Measurements from ENCODE around the gene KRT12. TPM values are rescaled to one million over a fixed set of nuclear protein-coding genes. Genes with fewer than 3 reads are reported as not detected.

KRT12 gene
- total RNA-seq, 1 donor from 2014 or later: not detected

DNA sequence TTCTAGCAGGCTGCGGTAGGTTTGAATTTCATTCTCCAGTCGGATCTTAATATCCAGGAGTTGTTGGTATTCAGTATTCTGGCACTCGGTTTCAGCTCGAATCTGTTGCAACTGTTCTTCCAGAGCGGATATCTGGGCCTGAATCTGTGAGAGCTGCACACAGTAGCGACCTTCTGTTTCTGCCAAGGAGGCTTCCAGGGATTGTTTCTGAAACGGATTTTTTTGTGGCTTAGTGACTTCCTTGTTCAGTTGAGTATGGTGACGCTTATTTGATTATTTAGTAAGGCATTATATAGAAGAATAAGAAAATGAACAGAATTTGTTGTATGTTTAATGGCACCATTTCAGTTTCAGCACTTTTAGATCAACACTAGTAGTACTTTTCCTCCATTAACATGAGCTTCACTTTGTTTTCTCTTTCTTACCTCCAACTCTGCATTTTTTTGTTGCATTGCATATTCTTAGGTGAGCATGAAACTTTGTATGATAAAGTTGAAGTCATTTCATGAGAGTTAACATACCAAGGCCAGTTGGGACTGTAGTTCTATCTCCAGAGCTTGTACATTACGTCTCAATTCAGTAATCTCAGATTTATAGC, 47.4 kb downstream of the KRT12 start:
- peaks cover 6% of the 10 kb centered on the region for H3K9me3 Mint-ChIP-seq
- DNase-seq (no peak), ATAC-seq (ENCODE audit: low read depth) (no peak)
- ChIA-PET POLR2A (interaction anchor here (0.8 to 3.5 kb wide), 6 partner anchors 40 to 869 kb away, joined by 3 to 25 read pairs (median 4); partner anchors contain the start of genes EIF1 and SMARCE1), CTCF (interaction anchor here (0.7 to 1.5 kb wide), 3 partner anchors 829 to 848 kb away, joined by 3 to 5 read pairs (median 3); no protein-coding TSS in a partner anchor)
- TF ChIP-seq CTCF (IDR thresholded peaks at IDR 0.05): no peak
- H3K27me3 Mint-ChIP-seq: peaks cover 7% of the 10 kb centered on the region
- H3K36me3 Mint-ChIP-seq (ENCODE audit: low read depth): peaks cover 33% of the 10 kb centered on the region
- H3K4me1 Mint-ChIP-seq: peaks cover 16% of the 10 kb centered on the region
- peak overlapping the region; percentile 77 for H3K4me3 Mint-ChIP-seq
- intact Hi-C loops (cut with micrococcal nuclease): loop anchor here (1.0 to 10.0 kb wide), 4 partner anchors 171 to 848 kb away; partner anchors contain the start of gene TOP2A
- peak overlapping the region; percentile 53 for H3K27ac Mint-ChIP-seq

- Mint-ChIP-seq H3K36me3 (ENCODE audit: low read depth) (peaks cover 33% of the 10 kb centered on the region), H3K4me3 (peak overlapping the region; percentile 87), H3K27ac (peak overlapping the region; percentile 83), H3K4me1 (peaks cover 10% of the 10 kb centered on the region), H3K9me3 (peaks cover 8% of the 10 kb centered on the region), H3K27me3 (peaks cover 14% of the 10 kb centered on the region)
- intact Hi-C loops (cut with micrococcal nuclease): loop anchor here (1.0 to 10.0 kb wide), 5 partner anchors 171 to 870 kb away; partner anchors contain the start of gene TOP2A
- CTCF ChIA-PET: interaction anchor here (0.9 to 1.5 kb wide), 6 partner anchors 15 to 849 kb away, joined by 3 to 5 read pairs (median 4); no protein-coding TSS in a partner anchor
- ATAC-seq (ENCODE audit: low read depth): peak; percentile 89
- peak; percentile 79 for DNase-seq
- no peak for TF ChIP-seq CTCF (IDR thresholded peaks at IDR 0.05)
- POLR2A ChIA-PET: interaction anchor here (0.6 to 3.5 kb wide), 17 partner anchors 13 to 870 kb away, joined by 3 to 25 read pairs (median 4); partner anchors contain the start of genes EIF1 and SMARCE1
Measured at GRCh38 chr17:40818733-40819527, 48.1 kb downstream of the KRT12 start.

GRCh38 chr17:40818343-40818732, 48.7 kb downstream of the KRT12 start:
- Mint-ChIP-seq H3K27me3 (peaks cover 18% of the 10 kb centered on the region), H3K4me3 (peak overlapping the region; percentile 87), H3K36me3 (ENCODE audit: low read depth) (peaks cover 33% of the 10 kb centered on the region), H3K4me1 (peaks cover 10% of the 10 kb centered on the region), H3K9me3 (peaks cover 8% of the 10 kb centered on the region), H3K27ac (peak overlapping the region; percentile 83)
- intact Hi-C loops (cut with micrococcal nuclease): loop anchor here (1.0 to 10.0 kb wide), 4 partner anchors 256 to 871 kb away; partner anchors contain the start of gene TOP2A
- ATAC-seq (ENCODE audit: low read depth) (no peak), DNase-seq (no peak)
- TF ChIP-seq CTCF (IDR thresholded peaks at IDR 0.05): no peak
- CTCF ChIA-PET: interaction anchor here (0.9 to 1.5 kb wide), 6 partner anchors 14 to 850 kb away, joined by 3 to 5 read pairs (median 4); no protein-coding TSS in a partner anchor
- POLR2A ChIA-PET: interaction anchor here (0.6 to 3.5 kb wide), 16 partner anchors 12 to 871 kb away, joined by 3 to 25 read pairs (median 4); partner anchors contain the start of genes EIF1 and SMARCE1

GRCh38 chr17:40817103-40817682, 49.8 kb downstream of the KRT12 start:
- Mint-ChIP-seq H3K4me3 (peak overlapping the region; percentile 69), H3K36me3 (ENCODE audit: low read depth) (peaks cover 29% of the 10 kb centered on the region), H3K9me3 (peaks cover 8% of the 10 kb centered on the region), H3K27ac (no peak overlapping the region), H3K4me1 (peaks cover 10% of the 10 kb centered on the region), H3K27me3 (peaks cover 26% of the 10 kb centered on the region)
- DNase-seq: no peak
- CTCF ChIA-PET: no interaction called here
- intact Hi-C loops (cut with micrococcal nuclease): loop anchor here (5.0 to 10.0 kb wide), 3 partner anchors 255 to 850 kb away; partner anchors contain the start of gene TOP2A
- TF ChIP-seq CTCF (IDR thresholded peaks at IDR 0.05): no peak
- POLR2A ChIA-PET: interaction anchor here (3.5 kb wide), 1 partner anchor 872 kb away, joined by 25 read pairs; the partner anchor contains the start of gene EIF1
- no peak for ATAC-seq (ENCODE audit: low read depth)

Data from activated B cell treated with CpG ODN at 0.5 μM for 24 hours (primary cell).